ENCODE measurements around the gene MYO16. TPM values are rescaled to one million over a fixed set of nuclear protein-coding genes. Genes with fewer than 3 reads are reported as not detected.

Gene MYO16
- total RNA-seq, 1 experiment from 2014 or later: not detected

DNA sequence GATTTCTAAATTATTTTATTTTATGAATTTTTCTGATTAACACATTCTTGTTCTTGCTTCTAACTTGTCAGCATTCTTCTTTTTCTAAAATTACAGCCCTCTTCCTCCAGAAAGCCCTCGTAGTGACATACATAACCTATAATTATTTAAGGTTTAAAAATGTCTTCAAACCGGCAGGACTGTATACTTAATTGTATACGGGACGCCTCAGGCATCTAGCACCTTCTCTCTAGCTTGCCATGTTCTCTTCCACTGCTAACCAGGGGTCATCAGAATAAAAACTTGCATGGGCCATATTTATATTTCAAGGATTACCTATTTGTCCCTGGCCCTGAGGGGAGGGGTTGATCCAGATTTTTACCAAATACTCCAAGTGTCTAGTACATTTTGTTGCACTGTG, 380.3 kb downstream of the MYO16 start:
- H3K4me1 Mint-ChIP-seq: peaks cover 15 to 19% of the 10 kb centered on the region in 2 experiments

More for the DNA sequence above, 380.3 kb downstream of the MYO16 start:
- H3K79me1 ChIP-seq (ENCODE audit: insufficient read depth, low read depth, low read length, poor library complexity, severe bottlenecking): no peaks in the 10 kb centered on the region
- no peak overlapping the region for H3K27ac Mint-ChIP-seq
- H3K9me3 ChIP-seq (ENCODE audit: control insufficient read depth, low read depth, low read length): no peaks in the 10 kb centered on the region
- no peak overlapping the region for H2BK120ac ChIP-seq (ENCODE audit: low read depth, low read length, poor library complexity, severe bottlenecking)
- peaks cover 4% of the 10 kb centered on the region for H3K4me1 ChIP-seq (ENCODE audit: insufficient read depth, low read length)
- H3K4me3 Mint-ChIP-seq: no peak overlapping the region
- TF ChIP-seq, protein P1, sequence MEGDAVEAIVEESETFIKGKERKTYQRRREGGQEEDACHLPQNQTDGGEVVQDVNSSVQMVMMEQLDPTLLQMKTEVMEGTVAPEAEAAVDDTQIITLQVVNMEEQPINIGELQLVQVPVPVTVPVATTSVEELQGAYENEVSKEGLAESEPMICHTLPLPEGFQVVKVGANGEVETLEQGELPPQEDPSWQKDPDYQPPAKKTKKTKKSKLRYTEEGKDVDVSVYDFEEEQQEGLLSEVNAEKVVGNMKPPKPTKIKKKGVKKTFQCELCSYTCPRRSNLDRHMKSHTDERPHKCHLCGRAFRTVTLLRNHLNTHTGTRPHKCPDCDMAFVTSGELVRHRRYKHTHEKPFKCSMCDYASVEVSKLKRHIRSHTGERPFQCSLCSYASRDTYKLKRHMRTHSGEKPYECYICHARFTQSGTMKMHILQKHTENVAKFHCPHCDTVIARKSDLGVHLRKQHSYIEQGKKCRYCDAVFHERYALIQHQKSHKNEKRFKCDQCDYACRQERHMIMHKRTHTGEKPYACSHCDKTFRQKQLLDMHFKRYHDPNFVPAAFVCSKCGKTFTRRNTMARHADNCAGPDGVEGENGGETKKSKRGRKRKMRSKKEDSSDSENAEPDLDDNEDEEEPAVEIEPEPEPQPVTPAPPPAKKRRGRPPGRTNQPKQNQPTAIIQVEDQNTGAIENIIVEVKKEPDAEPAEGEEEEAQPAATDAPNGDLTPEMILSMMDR (conservative IDR thresholded peaks at IDR 0.05): no peak
- no peak overlapping the region for H3T11ph ChIP-seq (ENCODE audit: low read length)
- no peak overlapping the region for H4K91ac ChIP-seq (ENCODE audit: insufficient read length, low read depth, low read length)
- DNase-seq: no peak
- no peak overlapping the region for H3K56ac ChIP-seq (ENCODE audit: insufficient read length, low read depth, low read length)
- no peak overlapping the region for H2BK12ac ChIP-seq (ENCODE audit: insufficient read length, low read depth, low read length)
- H4K20me1 ChIP-seq (ENCODE audit: control insufficient read depth, insufficient read depth, insufficient read length): no peaks in the 10 kb centered on the region
- H3K23me2 ChIP-seq (ENCODE audit: insufficient read length, low read depth, low read length, poor library complexity, severe bottlenecking): no peaks in the 10 kb centered on the region
- no peaks in the 10 kb centered on the region for H3K27me3 ChIP-seq (ENCODE audit: insufficient read depth, low read length)
- no peak overlapping the region for H3K4ac ChIP-seq (ENCODE audit: low read depth, low read length)
- no peak overlapping the region for H3K27ac ChIP-seq (ENCODE audit: insufficient read length, low read depth, low read length)
- H3K36me3 Mint-ChIP-seq (ENCODE audit: insufficient read depth in 1 of 3, low read depth in 3 of 3): 0 out of 7 replicates have a peak, but pooled peaks cover 0 to 4% (median 0%) of the 10 kb centered on the region in 3 experiments
- no peak overlapping the region for H3K14ac ChIP-seq (ENCODE audit: insufficient read depth, low read length)
- no peak overlapping the region for H2AFZ ChIP-seq (ENCODE audit: low read length)
- no peak overlapping the region for H2BK5ac ChIP-seq (ENCODE audit: insufficient read length, low read length)
- H3K23ac ChIP-seq (ENCODE audit: insufficient read length, low read depth, low read length): no peak overlapping the region
- no peak overlapping the region for H3K9ac ChIP-seq (ENCODE audit: extremely low read depth, insufficient read length, low read length)
- H2AK5ac ChIP-seq (ENCODE audit: insufficient read length, low read length): no peak overlapping the region
- no peaks in the 10 kb centered on the region for H3K79me2 ChIP-seq (ENCODE audit: insufficient read depth, low read length)
- H4K5ac ChIP-seq (ENCODE audit: insufficient read length, low read depth, low read length): no peak overlapping the region
- H3K27me3 Mint-ChIP-seq (ENCODE audit: low read depth): no peaks in the 10 kb centered on the region
- no peak overlapping the region for H3K18ac ChIP-seq (ENCODE audit: insufficient read length, low read depth, low read length)
- WGBS (ENCODE audit: extremely low coverage, insufficient read length, low lambda C conversion rate): no CpG with 5 or more reads among the region's 4 CpGs
- H2BK15ac ChIP-seq (ENCODE audit: low read depth, low read length): no peak overlapping the region
- peaks cover 0 to 4% of the 10 kb centered on the region in 2 experiments; a peak in 2 of 5 replicates for H3K9me3 Mint-ChIP-seq
- no peak overlapping the region for H3K4me2 ChIP-seq (ENCODE audit: insufficient read depth, insufficient read length, low read length)
- no peak overlapping the region for H2BK20ac ChIP-seq (ENCODE audit: low read depth, low read length, poor library complexity, severe bottlenecking)
- no peak overlapping the region for H4K8ac ChIP-seq (replicated peaks; ENCODE audit: insufficient read length, low read depth, low read length)
